HG03469 (cell line): ENCODE data around the gene TOP3A.

Source experiments
- ATAC-seq: cut with Tn5 transposase; IDR thresholded peaks from one replicate; pipeline ENCODE4 v1.9.1; 2021; ENCODE audit warnings: mild to moderate bottlenecking, moderate library complexity, moderate number of reproducible peaks; ENCODE audit not compliant: unreplicated experiment

The TOP3A gene

DNA sequence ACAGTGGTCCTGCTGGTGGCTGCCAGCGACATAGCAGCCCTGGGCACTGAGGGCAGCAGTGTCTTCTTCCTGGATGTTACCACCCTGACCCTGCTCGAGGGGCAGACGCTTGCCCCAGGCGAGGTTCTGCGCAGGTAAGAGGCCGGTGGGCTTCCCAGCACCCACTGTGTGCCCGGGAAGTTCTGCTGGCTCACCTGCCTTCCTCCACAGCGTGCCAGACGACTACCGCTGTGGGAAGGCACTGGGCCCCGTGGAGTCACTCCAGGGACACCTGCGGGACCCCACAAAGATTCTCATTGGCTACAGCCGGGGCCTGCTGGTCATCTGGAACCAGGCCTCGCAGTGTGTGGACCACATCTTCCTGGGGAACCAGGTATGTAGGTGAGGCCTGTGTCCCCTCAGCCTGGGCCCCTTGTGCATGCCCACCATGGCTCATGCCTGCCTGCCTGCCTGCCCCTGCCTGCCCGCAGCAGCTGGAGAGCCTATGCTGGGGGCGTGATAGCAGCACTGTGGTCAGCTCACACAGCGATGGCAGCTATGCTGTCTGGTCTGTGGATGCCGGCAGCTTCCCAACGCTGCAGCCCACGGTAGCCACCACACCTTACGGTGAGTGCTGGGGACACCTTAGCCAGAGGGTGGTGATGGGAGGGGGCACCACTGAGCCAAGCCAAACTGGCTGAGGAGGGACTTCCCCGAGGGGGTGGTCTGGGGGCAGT lies 80.8 kb downstream of the TOP3A start:
- ATAC-seq = no peak

DNA sequence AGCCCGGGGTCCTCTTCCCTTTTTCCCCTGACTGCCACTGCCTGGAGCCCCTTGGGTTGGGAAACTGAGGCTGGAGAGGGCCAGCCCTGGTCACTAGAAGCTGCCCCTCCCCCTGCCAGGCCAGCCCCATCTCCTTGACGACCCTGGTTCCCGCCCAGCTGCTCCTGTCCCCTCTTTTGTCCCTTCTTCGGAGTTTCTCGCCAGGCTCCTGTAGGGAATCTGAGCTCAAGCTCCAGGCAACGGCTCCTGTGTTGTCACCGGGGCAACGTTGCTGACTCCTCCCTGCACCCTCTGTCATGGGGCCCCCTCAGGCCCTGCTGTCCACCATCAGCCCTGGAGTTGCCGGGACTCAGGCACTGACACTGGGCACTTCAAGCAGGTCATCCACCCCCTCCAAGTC lies 83.6 kb downstream of the TOP3A start:
- ATAC-seq = no peak

DNA sequence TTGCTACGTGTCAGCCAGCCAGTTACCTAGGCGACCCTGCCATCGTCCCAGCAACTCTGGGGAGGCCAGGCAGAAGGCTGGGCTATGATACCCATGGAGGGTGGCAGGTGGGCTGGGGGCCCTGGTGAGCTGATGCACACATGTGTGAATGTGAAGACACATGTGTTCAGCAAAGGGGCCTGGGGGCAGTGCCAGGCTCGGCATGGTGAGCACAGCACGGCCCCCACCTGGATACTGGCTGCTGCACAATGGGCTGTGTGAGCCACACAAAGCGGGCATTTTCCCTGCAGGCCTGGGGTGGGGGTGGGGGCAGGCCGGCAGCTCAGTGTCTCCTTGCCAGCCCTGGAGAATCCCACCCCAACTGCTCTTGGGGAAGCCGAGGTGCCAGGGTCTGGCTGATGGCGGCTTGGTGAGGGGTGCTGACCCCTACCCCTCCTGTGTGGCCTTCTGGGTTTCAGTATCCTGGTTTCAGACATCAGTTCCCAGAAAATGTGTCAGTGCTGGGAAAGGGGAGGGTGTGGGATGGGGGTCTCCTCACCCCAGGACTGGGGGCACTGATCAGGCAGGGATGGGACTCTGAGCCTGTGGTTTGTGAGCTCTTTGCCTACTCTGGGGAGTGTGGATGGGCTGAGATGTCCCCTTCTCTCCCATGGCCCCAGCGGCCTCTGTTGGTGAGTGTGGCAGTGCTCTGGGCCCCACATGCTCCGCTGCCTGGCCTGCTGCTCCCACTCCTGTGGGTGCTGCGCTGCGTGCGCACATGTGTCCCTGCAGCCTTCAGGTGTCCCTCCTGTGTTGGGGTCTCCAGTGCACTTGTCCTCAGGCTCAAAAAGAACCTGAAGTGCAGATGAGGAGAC lies 84.3 kb downstream of the TOP3A start:
- ATAC-seq = no peak

DNA sequence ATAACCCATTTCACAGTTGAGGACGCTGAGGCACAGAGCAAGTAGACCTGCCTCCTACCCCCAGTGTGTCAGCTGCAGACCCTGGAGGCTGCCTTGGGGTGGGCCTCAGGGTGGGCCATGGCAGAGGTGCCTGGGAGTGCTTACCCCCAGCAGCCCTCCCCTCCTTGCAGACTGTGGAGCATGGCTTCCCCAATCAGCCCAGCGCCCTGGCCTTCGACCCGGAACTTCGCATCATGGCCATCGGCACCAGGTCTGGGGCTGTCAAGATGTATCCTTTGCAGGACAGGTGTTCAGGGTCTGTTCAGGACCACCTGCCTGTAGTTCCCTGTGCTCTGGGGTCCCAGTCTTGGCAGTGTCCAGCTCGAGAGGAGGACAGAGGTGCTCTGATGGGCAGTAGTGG lies 85.0 kb downstream of the TOP3A start:
- no peak for ATAC-seq

DNA sequence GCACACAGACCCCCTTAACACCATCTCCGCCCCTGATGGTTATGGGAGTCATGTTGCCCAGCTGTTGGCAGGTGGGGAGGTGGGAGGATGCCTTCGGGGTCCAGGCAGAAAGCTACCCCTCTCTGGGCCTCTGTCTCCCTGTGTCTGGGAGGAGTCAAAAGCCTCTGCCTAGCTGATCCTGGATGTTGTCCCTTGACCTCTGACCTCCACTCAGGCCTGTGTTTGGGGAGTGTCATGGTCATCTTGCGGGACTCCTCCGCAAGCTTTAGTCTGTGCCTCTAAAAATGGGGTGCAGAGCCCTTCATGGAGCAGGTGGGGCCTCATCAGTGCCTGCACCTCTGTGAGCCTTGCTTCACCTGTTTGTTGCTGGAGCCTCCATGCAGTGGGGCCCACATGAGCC lies 85.5 kb downstream of the TOP3A start:
- ATAC-seq = no peak

DNA sequence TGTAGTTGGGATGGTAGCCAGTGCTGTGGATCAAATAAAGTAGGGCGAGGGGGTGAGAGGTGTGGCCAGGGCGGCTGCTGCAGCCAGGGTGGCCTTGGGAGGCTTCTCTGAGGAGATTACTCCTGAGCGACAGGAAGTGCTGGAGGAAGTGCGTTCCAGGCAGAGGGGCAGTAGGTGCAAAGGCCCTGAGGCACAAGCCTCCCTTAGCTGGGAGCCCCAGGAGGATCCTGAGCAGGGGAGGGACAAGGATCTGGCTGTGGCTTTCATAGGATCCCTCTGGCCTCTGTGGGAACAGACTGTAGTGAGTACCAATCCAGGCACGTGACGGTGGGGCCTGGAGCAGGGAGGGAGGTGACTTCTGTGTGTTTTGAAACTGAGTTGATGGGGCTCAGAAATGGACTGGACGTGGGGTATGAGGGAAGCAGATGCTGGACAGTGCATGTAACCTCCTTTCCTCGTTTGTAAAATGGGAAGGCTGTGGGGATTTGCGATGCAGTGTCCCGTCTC lies 86.6 kb downstream of the TOP3A start:
- no peak for ATAC-seq

DNA sequence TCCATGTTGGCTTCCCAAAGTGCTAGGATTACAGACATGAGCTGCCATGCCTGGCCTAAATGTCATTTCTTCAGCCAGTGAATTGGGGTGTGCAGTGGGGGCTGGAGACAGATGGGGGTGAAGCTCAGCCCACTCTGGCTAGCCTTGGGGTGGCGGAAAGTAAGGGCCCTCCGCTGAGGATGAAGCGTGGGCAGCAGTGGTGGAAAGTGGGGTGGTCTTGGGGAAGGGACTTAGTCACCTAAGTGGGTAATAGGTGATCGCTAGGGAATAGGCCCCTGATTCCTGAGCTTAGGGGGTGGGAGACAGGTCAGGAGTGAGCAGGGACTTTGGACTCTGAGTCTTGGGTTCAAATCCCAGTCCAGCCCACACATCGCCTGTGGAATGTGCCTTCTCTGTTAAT lies 87.2 kb downstream of the TOP3A start:
- ATAC-seq = no peak

DNA sequence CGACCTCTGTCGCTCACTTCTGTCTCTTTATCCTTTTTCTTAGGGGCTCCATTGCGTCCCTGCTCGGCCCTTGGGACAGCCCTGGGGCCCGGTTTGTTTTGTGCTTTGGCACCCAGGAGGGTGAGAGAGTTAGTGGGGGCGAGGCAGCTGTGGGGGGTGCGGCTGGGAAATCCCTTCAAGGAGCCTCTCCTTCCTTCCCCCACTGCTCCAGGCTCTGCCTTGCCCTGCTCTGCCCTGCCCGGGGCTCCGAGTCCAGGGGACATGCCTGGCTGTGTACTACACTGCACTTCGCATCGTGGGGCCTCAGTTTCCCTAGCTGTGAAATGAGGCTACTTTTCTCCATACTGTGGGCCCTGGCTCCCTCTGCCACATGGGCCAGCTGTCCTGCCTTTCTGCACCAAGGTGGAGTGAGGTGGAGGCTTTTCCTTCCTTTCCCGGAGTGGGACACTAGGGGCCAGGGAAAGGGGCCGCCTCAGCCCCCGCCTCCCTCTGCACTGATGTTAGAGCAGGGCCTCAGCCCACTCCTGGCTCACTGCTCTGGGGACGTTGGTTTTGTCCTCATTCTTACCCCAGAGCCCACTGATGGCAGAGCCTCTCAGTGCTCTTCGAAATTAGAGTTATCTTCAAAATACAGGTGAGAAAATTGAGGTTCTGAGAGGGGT lies 88.4 kb downstream of the TOP3A start:
- ATAC-seq = no peak

DNA sequence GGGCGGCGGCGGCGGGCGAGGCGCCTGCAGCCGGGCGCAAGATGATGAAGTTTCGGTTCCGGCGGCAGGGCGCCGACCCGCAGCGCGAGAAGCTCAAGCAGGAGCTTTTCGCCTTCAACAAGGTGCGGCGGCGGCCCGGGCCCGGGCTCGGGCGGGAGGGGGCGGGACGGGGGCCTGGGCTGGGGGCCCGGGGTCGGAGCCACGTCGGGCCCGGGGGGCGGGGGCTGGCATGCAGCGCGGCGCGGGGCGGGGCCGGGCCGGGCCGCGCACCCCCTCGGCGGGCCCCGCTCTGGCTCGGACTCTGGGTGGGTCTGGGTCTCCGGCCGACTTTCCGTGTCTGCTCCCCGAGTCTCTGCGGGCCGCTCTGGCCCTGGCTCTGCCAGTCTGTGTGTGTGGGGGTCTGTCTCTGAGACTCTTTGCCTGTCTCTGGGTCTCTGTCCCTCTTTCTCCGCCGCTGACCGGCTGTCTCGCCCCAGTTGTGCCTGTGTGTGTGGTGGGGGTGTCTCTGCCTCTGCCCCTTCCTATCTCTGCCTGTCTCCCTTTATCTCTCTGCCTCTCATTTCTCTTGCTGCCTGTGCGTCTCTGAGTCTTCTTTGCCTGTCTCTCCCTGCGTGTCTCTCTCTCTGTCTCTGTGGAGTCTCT lies 89.0 kb downstream of the TOP3A start:
- no peak for ATAC-seq

DNA sequence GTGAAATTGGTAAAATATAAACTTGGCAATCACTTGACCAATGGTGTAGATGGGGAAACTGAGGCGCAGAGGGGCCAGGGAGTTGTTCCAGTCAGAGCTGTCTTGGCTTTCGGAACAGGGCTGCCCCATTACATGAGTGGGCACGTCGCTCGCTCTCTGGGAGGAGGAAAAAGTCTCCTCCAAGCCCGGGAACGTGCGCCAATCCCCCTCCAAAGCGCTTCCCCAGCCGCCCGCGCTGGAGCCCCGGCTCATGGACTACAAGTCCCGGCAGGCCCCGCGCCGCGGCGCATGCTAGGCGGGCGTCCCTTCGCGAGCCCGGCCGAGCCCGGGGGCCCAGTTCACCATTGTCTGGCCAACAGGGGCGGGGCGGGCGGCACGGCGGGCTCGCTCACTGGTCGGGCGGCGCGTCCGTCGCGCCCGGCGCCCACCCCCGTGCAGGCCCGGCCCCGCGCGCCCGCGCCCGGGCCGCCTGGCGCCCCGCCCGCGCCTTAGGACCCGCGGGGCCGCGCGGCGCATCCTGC lies 89.6 kb downstream of the TOP3A start, which contains the start of gene LLGL1:
TSS of gene LLGL1 (plus strand) at position 515 of the 521 bp plus-strand sequence. CDS start 48 bp downstream, outside the sequence.
- peak; percentile 72 for ATAC-seq

DNA sequence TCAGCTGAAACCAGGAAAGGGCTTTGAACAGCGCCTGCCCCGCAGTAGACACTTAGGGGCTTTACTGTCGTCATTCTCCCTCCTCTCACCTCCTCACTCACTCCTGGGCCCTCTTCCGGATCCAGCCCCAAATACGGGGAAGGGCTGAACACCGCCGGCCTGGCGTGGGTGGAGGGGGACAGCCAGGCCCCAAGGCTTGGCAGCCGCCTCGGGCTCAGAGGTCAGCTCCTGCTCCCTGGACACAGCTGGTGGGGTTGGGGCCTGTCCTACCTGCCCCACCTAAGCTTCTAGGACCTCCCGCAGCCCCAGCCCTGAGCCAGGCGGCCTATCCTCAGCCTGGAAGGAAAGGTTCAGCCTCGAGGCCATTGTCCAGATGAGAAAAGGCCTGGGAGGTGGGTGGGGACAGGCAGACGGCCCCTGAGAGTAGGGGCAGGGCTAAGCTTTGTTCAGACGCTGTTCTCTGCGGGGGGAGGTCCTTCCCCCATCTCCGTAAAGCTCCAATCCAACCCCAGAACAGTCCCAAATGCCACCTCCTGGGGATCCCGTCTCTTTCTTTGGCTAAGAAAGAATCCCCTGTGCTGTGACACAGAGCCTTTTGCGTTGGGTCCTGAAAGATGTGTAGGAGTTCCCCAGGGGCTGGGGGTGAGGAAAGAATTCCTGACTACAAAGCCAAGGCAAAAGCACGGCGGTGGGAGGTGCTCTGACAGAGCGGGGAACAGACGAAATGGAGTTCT lies 90.2 kb downstream of the TOP3A start:
- no peak for ATAC-seq

DNA sequence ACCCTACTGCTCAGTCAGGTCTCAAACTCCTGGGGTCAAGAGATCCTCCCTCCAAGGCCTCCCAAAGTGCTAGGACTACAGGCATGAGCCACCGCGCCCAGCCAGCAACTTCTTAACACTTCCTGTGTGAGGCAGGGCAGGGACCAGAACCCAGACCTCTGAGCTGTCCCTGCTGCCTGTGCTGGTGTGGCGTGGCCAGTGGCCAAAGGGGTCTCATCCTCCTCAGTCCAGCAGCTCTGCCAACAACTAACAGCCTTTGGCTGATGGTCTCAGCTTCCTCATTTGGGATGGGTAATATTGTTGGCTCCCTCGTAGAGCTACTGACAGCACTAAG lies 90.8 kb downstream of the TOP3A start:
- no peak for ATAC-seq
